AG04450 (cell line): ENCODE results near the gene MAP2K3. TPM values are rescaled to one million over a fixed set of nuclear protein-coding genes. Genes with fewer than 3 reads are reported as not detected.

Experiments
- CTCF ChIA-PET: fragments of 300-600, 350-600 bp; formaldehyde crosslinking; extraction: SDS; loops from one replicate; lab custom pipeline; 2022; ENCODE audit warnings: antibody characterized with exemption, inconsistent platforms; lab: Charles Lee
- POLR2A ChIA-PET: fragments of 350-600 bp; formaldehyde crosslinking; extraction: SDS; loops from one replicate; lab custom pipeline; 2021; ENCODE audit warnings: antibody characterized with exemption, inconsistent platforms; lab: Yijun Ruan, JAX
- DNase-seq: peaks from one replicate; pipeline ENCODE4 v3.0.0-alpha.2; 2011; ENCODE audit warnings: low read depth, low spot score
- H3K27ac ChIP-seq: one replicate; pipeline ENCODE4 v1.5.1; 2012; ENCODE audit warnings: low read depth, low read length, control low read depth
- H3K27me3 ChIP-seq: one replicate; pipeline ENCODE4 v1.6.0; 2012; ENCODE audit warnings: low read length; ENCODE audit not compliant: control insufficient read depth, insufficient read depth
- H3K4me3 ChIP-seq: 2 replicates; pipeline ENCODE4 v1.5.1; 2011; ENCODE audit warnings: mild to moderate bottlenecking, low read depth, low read length, control low read depth
- H3K9me3 ChIP-seq: 2 replicates; pipeline ENCODE4 v1.5.1; 2012; ENCODE audit warnings: low read length; ENCODE audit not compliant: control insufficient read depth, insufficient read depth
- CTCF ChIP-seq: IDR thresholded peaks from 2 replicates; pipeline ENCODE4 v1.5.1; 2011; ENCODE audit warnings: low read depth, low read length, control low read depth, inconsistent platforms
- polyA plus RNA-seq: library from polyadenylated mRNA; depleted of rRNA; stranded (reverse); fragments of >200 nt; gene quantifications from 2 replicates; pipeline ENCODE4 v1.2.3, GENCODE V29; 2011

Gene MAP2K3
- polyA plus RNA-seq, 1 experiment = 13.7 TPM

DNA sequence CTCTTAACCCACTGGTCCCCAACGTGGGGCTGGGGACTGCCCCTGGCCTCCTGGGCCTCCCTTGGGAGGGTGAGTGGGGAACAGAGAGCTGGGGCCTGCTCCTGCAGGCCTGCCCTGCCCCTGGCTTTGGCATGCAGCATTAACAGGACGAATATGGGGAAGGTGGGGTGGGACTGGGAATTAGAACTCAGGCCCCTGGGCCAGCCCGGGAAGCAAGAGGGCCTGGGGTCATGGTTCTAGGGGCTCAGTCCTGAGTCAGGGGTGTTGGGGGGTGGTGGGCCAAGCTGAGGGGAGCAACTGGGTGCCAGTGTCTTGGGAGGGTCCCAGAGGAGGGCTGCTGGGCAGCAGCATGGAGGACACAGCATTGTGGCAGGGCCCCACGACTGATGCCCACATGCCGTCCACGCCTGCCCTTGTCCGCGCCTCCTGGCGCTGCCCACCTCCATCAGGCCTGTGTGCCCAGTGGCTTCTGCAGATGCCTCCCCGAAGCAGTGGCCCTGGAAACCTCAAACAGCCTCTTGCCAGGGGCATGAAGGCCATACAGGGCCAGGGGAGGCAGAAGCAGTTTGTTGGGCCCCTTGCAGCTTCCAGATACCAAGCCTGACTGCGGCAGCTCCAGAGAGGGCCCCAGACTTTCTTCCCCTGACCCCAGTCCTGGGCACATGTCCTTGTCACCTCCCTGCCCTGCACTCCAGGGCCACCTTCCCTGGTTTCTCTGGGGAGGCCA, 4.8 kb downstream of the MAP2K3 start:
- no peak for TF ChIP-seq CTCF
- Histone ChIP-seq H3K9me3 (peaks cover 30% of the 10 kb centered on the region), H3K4me3 (no peak overlapping the region), H3K27ac (no peak overlapping the region), H3K27me3 (no peaks in the 10 kb centered on the region)
- ChIA-PET CTCF (interaction anchor here (0.8 kb wide), 1 partner anchor 168 kb away, joined by 4 read pairs; no protein-coding TSS in a partner anchor), POLR2A (no interaction called here)
- no peak for DNase-seq

- Histone ChIP-seq H3K27ac (no peak overlapping the region), H3K4me3 (no peak overlapping the region), H3K27me3 (no peaks in the 10 kb centered on the region), H3K9me3 (peaks cover 37% of the 10 kb centered on the region)
- DNase-seq = no peak
- ChIA-PET POLR2A (interaction anchor here (1.0 kb wide), 1 partner anchor 11 kb away, joined by 3 read pairs; no protein-coding TSS in a partner anchor), CTCF (interaction anchor here (0.8 kb wide), 1 partner anchor 167 kb away, joined by 4 read pairs; no protein-coding TSS in a partner anchor)
- TF ChIP-seq CTCF = no peak
These were observed 5.5 kb downstream of the MAP2K3 start for GRCh38 chr17:21289902-21290571.

DNA sequence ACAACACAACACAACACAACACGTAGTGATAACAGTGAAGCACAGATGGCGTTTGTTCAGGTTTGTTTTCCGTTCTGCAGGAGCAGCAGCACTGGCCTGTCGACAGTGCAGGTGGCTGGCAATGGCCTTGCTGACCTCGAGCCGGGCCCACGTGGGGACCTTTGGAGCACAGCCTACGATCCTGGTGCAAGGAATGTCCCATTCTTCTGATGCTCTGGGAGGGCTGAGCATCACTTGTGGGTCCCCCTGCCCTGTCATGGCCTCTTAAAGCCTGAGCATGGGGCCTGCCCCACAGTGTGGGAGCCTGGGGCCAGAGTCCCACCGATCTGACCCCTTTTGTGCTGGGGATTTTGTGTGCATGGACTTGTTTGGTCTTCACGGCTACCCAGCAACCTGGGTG, 6.8 kb downstream of the MAP2K3 start:
- Histone ChIP-seq H3K4me3 (no peak overlapping the region), H3K27ac (no peak overlapping the region), H3K27me3 (no peaks in the 10 kb centered on the region), H3K9me3 (peaks cover 50% of the 10 kb centered on the region)
- no peak for DNase-seq
- CTCF ChIA-PET = no interaction called here
- TF ChIP-seq CTCF = no peak
- POLR2A ChIA-PET = interaction anchor here (1.0 kb wide), 1 partner anchor 9 kb away, joined by 3 read pairs; no protein-coding TSS in a partner anchor

DNA sequence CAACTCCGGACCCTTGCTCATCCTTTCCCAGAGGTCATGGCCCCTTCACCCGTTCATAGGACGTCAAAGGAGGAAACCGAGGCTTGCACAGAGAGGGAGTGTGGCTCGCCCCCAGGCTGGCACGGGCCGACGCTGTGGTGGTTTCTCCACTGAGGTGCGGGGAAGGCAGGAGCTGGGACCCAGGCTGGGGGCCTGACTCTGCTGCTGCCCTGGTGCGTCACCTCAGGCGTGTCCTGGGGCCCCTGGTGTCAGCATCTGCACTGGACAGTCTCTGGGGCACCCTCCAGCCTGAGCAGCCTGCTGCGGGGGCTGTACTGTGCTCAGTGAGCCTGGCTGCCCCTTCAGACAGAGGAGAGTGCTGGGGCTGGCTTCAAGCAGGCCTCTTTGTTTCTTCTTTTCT, 7.4 kb downstream of the MAP2K3 start:
- POLR2A ChIA-PET = no interaction called here
- CTCF ChIA-PET = no interaction called here
- no peak for TF ChIP-seq CTCF
- no peak for DNase-seq
- Histone ChIP-seq H3K27me3 (no peaks in the 10 kb centered on the region), H3K27ac (no peak overlapping the region), H3K4me3 (no peak overlapping the region), H3K9me3 (peaks cover 55% of the 10 kb centered on the region)
